Gastrocnemius medialis (tissue), 4 donors: Measurements from ENCODE around the gene SLC27A1.

Experiments
- CTCF ChIP-seq, 5 experiments: fragments of 450-650 bp in 3 of 5; fragments of 200-600 bp in 2 of 5; sonication (generic) in 2 of 5; IDR thresholded peaks in 4 of 5; conservative IDR thresholded peaks in 1 of 5; 1 replicate in 4 of 5; 2 replicates in 1 of 5; pipeline ENCODE4 v1.5.1; 2016 to 2019; ENCODE audit warnings: antibody characterized with exemption in 5 of 5, mild to moderate bottlenecking in 3 of 5, moderate library complexity in 3 of 5
- POLR2A ChIP-seq, 2 donors: fragments of 450-650 bp; IDR thresholded peaks; one replicate each; pipeline ENCODE4 v1.6.1; 2017; ENCODE audit warnings: antibody characterized with exemption in 2 of 2, mild to moderate bottlenecking in 2 of 2, moderate library complexity in 2 of 2

- TF ChIP-seq CTCF (IDR thresholded peaks at IDR 0.05 in 4 of 5, conservative IDR thresholded peaks at IDR 0.05 in 1 of 5) (no peak), POLR2A (IDR thresholded peaks at IDR 0.05) (no peak)
Observed at GRCh38 chr19:17481986-17482385, 11.7 kb downstream of the SLC27A1 start.
